PC-3 (cell line): ENCODE measurements around the gene UBE2D2. TPM values are rescaled to one million over a fixed set of nuclear protein-coding genes. Genes with fewer than 3 reads are reported as not detected.
"Not testable (repeated sequence)": the region's sequence is repeated elsewhere in the genome, so short reads cannot be mapped to it uniquely, and the experiment has no call there.

Source experiments
- ATAC-seq: fragments of 200-7000 bp; cut with Tn5 transposase; 2 replicates; pipeline ENCODE4 v1.9.1; 2020; ENCODE audit warnings: mild to moderate bottlenecking, moderate library complexity
- BruUV-seq: library from RNA; stranded (reverse); fragments of 400-500 nt; replicated peaks from 2 replicates; lab custom pipeline; 2021; lab: Mats Ljungman, UMichigan
- CTCF ChIA-PET: fragments of 300-600 bp; sonication (Branson Sonifier 250); formaldehyde crosslinking; loops from one replicate; lab custom pipeline; 2022; ENCODE audit warnings: antibody characterized with exemption; lab: Charles Lee
- POLR2A ChIA-PET: fragments of 300-600 bp; sonication (Branson Sonifier 250); formaldehyde crosslinking; loops from one replicate; lab custom pipeline; 2022; ENCODE audit warnings: antibody characterized with exemption; ENCODE audit not compliant: unreplicated experiment; lab: Charles Lee
- DNase-seq: peaks from one replicate; pipeline ENCODE4 v3.0.0-alpha.2; 2015
- H2AFZ ChIP-seq: fragments of 300-600 bp; sonication (generic); 2 replicates; pipeline ENCODE4 v1.6.0; 2016; ENCODE audit warnings: antibody characterized with exemption, low read length
- H3F3A ChIP-seq: fragments of 300-600 bp; sonication (generic); one replicate; pipeline ENCODE4 v1.6.0; 2017; ENCODE audit warnings: antibody characterized with exemption, low read length, control low read depth, mild to moderate bottlenecking; ENCODE audit not compliant: unreplicated experiment
- H3K27ac ChIP-seq: fragments of 300-600 bp; sonication (generic); 2 replicates; pipeline ENCODE4 v1.5.1; 2016; ENCODE audit warnings: mild to moderate bottlenecking, low read length
- H3K27me3 ChIP-seq: fragments of 300-600 bp; sonication (generic); 2 replicates; pipeline ENCODE4 v1.6.1; 2016; ENCODE audit warnings: low read length, mixed read lengths
- H3K36me3 ChIP-seq: fragments of 300-600 bp; sonication (generic); 2 replicates; pipeline ENCODE4 v1.6.1; 2016; ENCODE audit warnings: low read depth, mixed run types, low read length, mixed read lengths
- H3K4me1 ChIP-seq: fragments of 300-600 bp; sonication (generic); 2 replicates; pipeline ENCODE4 v1.5.1; 2016; ENCODE audit warnings: low read length; ENCODE audit not compliant: insufficient read depth
- H3K4me2 ChIP-seq: fragments of 300-600 bp; sonication (generic); 2 replicates; pipeline ENCODE4 v1.6.0; 2016; ENCODE audit warnings: low read length
- H3K4me3 ChIP-seq: fragments of 300-600 bp; sonication (generic); 2 replicates; pipeline ENCODE4 v1.5.1; 2016; ENCODE audit warnings: mild to moderate bottlenecking, low read length, mixed read lengths
- H3K79me2 ChIP-seq: fragments of 300-600 bp; sonication (generic); 2 replicates; pipeline ENCODE4 v1.6.1; 2017; ENCODE audit warnings: low read length, mixed read lengths
- H3K9ac ChIP-seq: fragments of 300-600 bp; sonication (generic); 2 replicates; pipeline ENCODE4 v1.6.0; 2016; ENCODE audit warnings: mild to moderate bottlenecking, low read length
- H3K9me2 ChIP-seq: fragments of 300-600 bp; sonication (generic); replicated peaks from 2 replicates; pipeline ENCODE4 v1.6.1; 2016; ENCODE audit warnings: mixed run types, low read length, mixed read lengths
- H3K9me3 ChIP-seq: fragments of 300-600 bp; sonication (generic); 2 replicates; pipeline ENCODE4 v1.6.1; 2016; ENCODE audit warnings: low read length, mixed read lengths
- H4K20me1 ChIP-seq: fragments of 300-600 bp; sonication (generic); 2 replicates; pipeline ENCODE4 v1.6.1; 2016; ENCODE audit warnings: low read length, mixed read lengths
- CTCF ChIP-seq: fragments of 300-600 bp; sonication (generic); conservative IDR thresholded peaks from 2 replicates; pipeline ENCODE4 v1.5.1; 2017; ENCODE audit warnings: antibody characterized with exemption, low read depth, mild to moderate bottlenecking, low read length
- EZH2 ChIP-seq: fragments of 300-600 bp; sonication (generic); IDR thresholded peaks from one replicate; pipeline ENCODE4 v1.6.1; 2017; ENCODE audit warnings: antibody characterized with exemption, mild to moderate bottlenecking, low read length; ENCODE audit not compliant: unreplicated experiment
- EZH2phosphoT487 ChIP-seq: fragments of 300-600 bp; sonication (generic); IDR thresholded peaks from 2 replicates; pipeline ENCODE4 v1.6.1; 2018; ENCODE audit warnings: mild to moderate bottlenecking, antibody characterized with exemption, low read length, borderline replicate concordance
- intact Hi-C: fragments of 100-400 bp; cut with micrococcal nuclease; formaldehyde crosslinking; loops from 2 replicates; pipeline ENCODE4 v1.9.0; 2023
- total RNA-seq: library from RNA; depleted of rRNA; stranded (reverse); fragments of >200 nt; gene quantifications from 2 replicates; pipeline ENCODE4 v1.2.3, GENCODE V29; 2014

Gene UBE2D2
- total RNA-seq, 1 experiment from 2014 or later, result 98.7 TPM

- H3K4me3 ChIP-seq, result no peak overlapping the region
- no peak overlapping the region for H3K9ac ChIP-seq
- no peaks in the 10 kb centered on the region for H3K9me3 ChIP-seq
- ATAC-seq, result no peak
- BruUV-seq, result no TSS peak
- H2AFZ ChIP-seq, result no peak overlapping the region
- POLR2A ChIA-PET, result no interaction called here
- peaks cover 12% of the 10 kb centered on the region; the same call in 1 of the 2 replicates for H4K20me1 ChIP-seq
- intact Hi-C loops, result no loop called here
- no peak for DNase-seq
- H3K9me2 ChIP-seq, result no peaks in the 10 kb centered on the region
- TF ChIP-seq EZH2phosphoT487 (no peak), EZH2 (no peak), CTCF (no peak)
- peaks cover 50% of the 10 kb centered on the region for H3K79me2 ChIP-seq
- peaks cover 17% of the 10 kb centered on the region for H3K36me3 ChIP-seq
- H3K4me2 ChIP-seq, result no peak overlapping the region
- H3F3A ChIP-seq, result no peaks in the 10 kb centered on the region
- CTCF ChIA-PET, result no interaction called here
- H3K27ac ChIP-seq, result no peak overlapping the region
- no peaks in the 10 kb centered on the region for H3K27me3 ChIP-seq
- H3K4me1 ChIP-seq, result peaks cover 14% of the 10 kb centered on the region
These were observed 40.3 kb downstream of the UBE2D2 start for GRCh38 chr5:139601429-139601828.

DNA sequence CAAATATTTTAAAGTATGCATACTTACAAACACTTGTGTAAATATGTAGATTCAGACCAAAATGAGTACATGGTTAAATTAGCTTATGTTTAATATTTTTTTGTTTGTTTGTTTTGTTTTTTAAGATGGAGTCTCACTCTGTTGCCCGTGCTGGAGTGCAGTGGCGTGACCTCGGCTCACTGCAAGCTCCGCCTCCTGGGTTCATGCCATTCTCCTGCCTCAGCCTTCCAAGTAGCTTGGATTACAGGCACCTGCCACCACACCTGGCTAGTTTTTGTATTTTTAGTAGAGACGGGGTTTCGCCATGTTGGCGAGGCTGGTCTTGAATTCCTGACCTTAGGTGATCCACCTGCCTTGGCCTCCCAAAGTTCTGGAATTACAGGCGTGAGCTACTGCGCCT is 40.8 kb downstream of the UBE2D2 start:
- H3K27ac ChIP-seq, H3F3A ChIP-seq, ATAC-seq, DNase-seq, H3K27me3 ChIP-seq, CTCF ChIA-PET, H3K9me3 ChIP-seq, intact Hi-C loops, H3K9me2 ChIP-seq, H2AFZ ChIP-seq, H3K4me3 ChIP-seq, POLR2A ChIA-PET, BruUV-seq, H3K4me2 ChIP-seq, H3K9ac ChIP-seq: not testable (repeated sequence)
- Histone ChIP-seq H3K79me2 (peaks cover 47% of the 10 kb centered on the region), H3K36me3 (peaks cover 17% of the 10 kb centered on the region), H4K20me1 (peaks cover 12% of the 10 kb centered on the region; the same call in 1 of the 2 replicates), H3K4me1 (peaks cover 14% of the 10 kb centered on the region)

DNA sequence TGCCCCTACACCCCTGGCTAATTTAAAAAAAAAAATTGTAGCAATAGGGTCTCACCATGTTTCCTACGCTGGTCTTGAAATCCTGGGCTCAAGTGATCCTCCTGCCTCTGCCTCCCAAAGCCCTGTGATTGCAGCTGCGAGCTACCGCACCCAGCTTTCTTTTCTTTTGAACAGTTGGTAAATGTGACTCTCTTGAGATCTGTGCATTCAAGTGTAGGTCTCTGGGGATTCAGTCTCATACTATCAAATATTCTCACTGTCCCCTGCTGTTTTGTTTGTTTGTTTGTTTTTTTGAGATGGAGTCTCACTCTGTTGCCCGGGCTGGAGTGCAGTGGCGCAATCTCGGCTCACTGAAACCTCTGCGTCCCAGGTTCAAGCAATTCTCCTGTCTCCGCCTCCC is 44.7 kb downstream of the UBE2D2 start:
- BruUV-seq, result no TSS peak
- intact Hi-C loops, result no loop called here
- Histone ChIP-seq H3K79me2 (peaks cover 33% of the 10 kb centered on the region), H3K27me3 (no peaks in the 10 kb centered on the region), H3K4me1 (peaks cover under 1% of the 10 kb centered on the region; the same call in 1 of the 2 replicates), H3K9me3 (no peaks in the 10 kb centered on the region), H3K9me2 (no peaks in the 10 kb centered on the region), H2AFZ (no peak overlapping the region), H4K20me1 (no peaks in the 10 kb centered on the region), H3K9ac (no peak overlapping the region), H3K36me3 (peaks cover 17% of the 10 kb centered on the region), H3F3A (no peaks in the 10 kb centered on the region), H3K27ac (no peak overlapping the region), H3K4me2 (no peak overlapping the region), H3K4me3 (no peak overlapping the region)
- DNase-seq (no peak), ATAC-seq (no peak)
- ChIA-PET POLR2A (no interaction called here), CTCF (no interaction called here)
- no peak for TF ChIP-seq EZH2
- TF ChIP-seq CTCF, result no peak
- no peak for TF ChIP-seq EZH2phosphoT487
